BJ (cell line): ENCODE data around the gene ANAPC4. TPM values are rescaled to one million over a fixed set of nuclear protein-coding genes. Genes with fewer than 3 reads are reported as not detected.

Source experiments
- CTCF ChIA-PET: fragments of 350-600 bp; formaldehyde crosslinking; extraction: SDS; loops from one replicate; lab custom pipeline; 2021; ENCODE audit warnings: antibody characterized with exemption, inconsistent platforms; lab: Yijun Ruan, JAX
- POLR2A ChIA-PET: fragments of 300-600 bp; sonication (Branson Sonifier 250); formaldehyde crosslinking; extraction: SDS; loops from one replicate; lab custom pipeline; 2021; ENCODE audit warnings: antibody characterized with exemption; lab: Charles Lee
- DNase-seq: peaks from one replicate; pipeline ENCODE4 v3.0.0-alpha.2; 2011; ENCODE audit warnings: low read depth
- H3K27me3 ChIP-seq: 2 replicates; pipeline ENCODE4 v1.6.0; 2011; ENCODE audit warnings: low read length; ENCODE audit not compliant: control insufficient read depth, insufficient read depth
- H3K36me3 ChIP-seq: 2 replicates; pipeline ENCODE4 v1.5.1; 2011; ENCODE audit warnings: low read length; ENCODE audit not compliant: control insufficient read depth, insufficient read depth
- H3K4me3 ChIP-seq: 2 replicates; pipeline ENCODE4 v1.5.1; 2011; ENCODE audit warnings: low read depth, mild to moderate bottlenecking, control low read depth, low read length
- CTCF ChIP-seq: IDR thresholded peaks from 2 replicates; pipeline ENCODE4 v1.5.1; 2011; ENCODE audit warnings: low read depth, mild to moderate bottlenecking, control low read depth, inconsistent platforms, low read length, moderate library complexity; ENCODE audit not compliant: insufficient read depth
- polyA plus RNA-seq: library from polyadenylated mRNA; depleted of rRNA; stranded (reverse); fragments of >200 nt; gene quantifications from 2 replicates; pipeline ENCODE4 v1.2.3, GENCODE V29; 2011

Gene ANAPC4
- polyA plus RNA-seq, 1 experiment: 7.0 TPM

GRCh38 chr4:25397305-25397704 is 20.2 kb downstream of the ANAPC4 start:
- H3K4me3 ChIP-seq: no peak overlapping the region
- POLR2A ChIA-PET: no interaction called here
- no peak for TF ChIP-seq CTCF
- peaks cover 22% of the 10 kb centered on the region for H3K36me3 ChIP-seq
- CTCF ChIA-PET: no interaction called here
- no peaks in the 10 kb centered on the region for H3K27me3 ChIP-seq
- DNase-seq: no peak

- DNase-seq: no peak
- TF ChIP-seq CTCF: no peak
- peaks cover 16% of the 10 kb centered on the region for H3K36me3 ChIP-seq
- POLR2A ChIA-PET: no interaction called here
- H3K27me3 ChIP-seq: no peaks in the 10 kb centered on the region
- CTCF ChIA-PET: interaction anchor here (0.5 to 2.0 kb wide), 2 partner anchors 8 to 552 kb away, joined by 4 to 6 read pairs; no protein-coding TSS in a partner anchor
- no peak overlapping the region for H3K4me3 ChIP-seq
Observed at GRCh38 chr4:25399510-25399909, 22.4 kb downstream of the ANAPC4 start.

GRCh38 chr4:25401066-25401465 is 24.0 kb downstream of the ANAPC4 start:
- H3K27me3 ChIP-seq: no peaks in the 10 kb centered on the region
- peaks cover 11% of the 10 kb centered on the region for H3K36me3 ChIP-seq
- DNase-seq: no peak
- no peak overlapping the region for H3K4me3 ChIP-seq
- ChIA-PET POLR2A (interaction anchor here (0.5 kb wide), 1 partner anchor 241 kb away, joined by 4 read pairs; the partner anchor contains the start of gene SEPSECS), CTCF (no interaction called here)
- TF ChIP-seq CTCF: no peak

- H3K27me3 ChIP-seq: no peaks in the 10 kb centered on the region
- no peak for DNase-seq
- POLR2A ChIA-PET: no interaction called here
- H3K36me3 ChIP-seq: peaks cover 8% of the 10 kb centered on the region
- no peak overlapping the region for H3K4me3 ChIP-seq
- TF ChIP-seq CTCF: no peak
- CTCF ChIA-PET: interaction anchor here (0.6 kb wide), 1 partner anchor 365 kb away, joined by 3 read pairs; no protein-coding TSS in a partner anchor
Observed at GRCh38 chr4:25402521-25402920, 25.5 kb downstream of the ANAPC4 start.

- H3K36me3 ChIP-seq: peaks cover 6% of the 10 kb centered on the region
- ChIA-PET CTCF (no interaction called here), POLR2A (no interaction called here)
- no peak overlapping the region for H3K4me3 ChIP-seq
- no peaks in the 10 kb centered on the region for H3K27me3 ChIP-seq
- no peak for TF ChIP-seq CTCF
- no peak for DNase-seq
Observed at GRCh38 chr4:25403699-25404098, 26.6 kb downstream of the ANAPC4 start.
